NCI-H345 treated with DMSO at 0.1 percent for 48 hours (cell line): ENCODE measurements around the gene CYP2E1.
"Not testable (repeated sequence)": the region's sequence is repeated elsewhere in the genome, so short reads cannot be mapped to it uniquely, and the experiment has no call there.

Experiments used
- DNase-seq: peaks from one replicate; lab custom pipeline; 2025; ENCODE audit not compliant: unreplicated experiment; lab: John Stamatoyannopoulos, UW

CYP2E1 gene

GRCh38 chr10:133569801-133570200 lies 42.6 kb downstream of the CYP2E1 start:
- not testable (repeated sequence) for DNase-seq

GRCh38 chr10:133572055-133572454 lies 44.9 kb downstream of the CYP2E1 start:
- not testable (repeated sequence) for DNase-seq

GRCh38 chr10:133573460-133573859 lies 46.3 kb downstream of the CYP2E1 start:
- not testable (repeated sequence) for DNase-seq

GRCh38 chr10:133577037-133577436 lies 49.9 kb downstream of the CYP2E1 start:
- not testable (repeated sequence) for DNase-seq
